HG03045 (cell line): Measurements from ENCODE around the gene LRTM1.

Experiments
- ATAC-seq: cut with Tn5 transposase; IDR thresholded peaks from one replicate; pipeline ENCODE4 v1.9.1; 2021; ENCODE audit warnings: mild to moderate bottlenecking, moderate library complexity; ENCODE audit not compliant: unreplicated experiment

LRTM1 gene

DNA sequence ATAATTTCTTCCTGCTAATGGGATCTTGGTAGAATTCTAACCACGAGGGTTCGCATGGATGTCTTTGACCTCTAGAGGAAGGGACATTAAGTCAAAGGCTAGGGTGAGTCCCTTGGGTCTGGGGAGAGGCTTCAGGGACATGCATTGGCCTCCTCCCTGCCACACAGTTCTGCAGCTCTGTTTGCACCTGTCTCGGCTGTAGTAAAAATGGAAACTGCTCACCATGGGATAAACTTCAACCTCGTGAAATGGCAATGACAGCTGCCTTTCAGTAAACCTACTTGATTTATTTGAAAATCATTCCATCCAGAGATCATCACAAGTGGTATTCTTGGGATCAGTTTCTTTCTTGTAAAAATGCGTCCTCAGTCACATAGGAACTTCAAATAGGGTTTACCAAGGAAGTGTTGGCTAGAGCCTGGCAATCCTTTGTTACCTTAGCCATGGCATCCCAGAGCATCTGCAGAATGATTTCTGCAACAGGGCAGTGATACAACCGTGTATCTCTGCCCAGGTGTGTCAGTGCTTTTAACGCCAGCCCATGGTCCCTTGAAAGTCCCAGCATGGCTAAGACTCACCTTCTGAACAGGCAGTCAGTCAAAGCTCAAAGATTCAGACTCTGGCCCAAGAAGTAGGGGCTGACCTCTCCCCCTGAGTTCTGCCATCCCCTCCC, 14.0 kb upstream of the LRTM1 start:
- no peak for ATAC-seq

DNA sequence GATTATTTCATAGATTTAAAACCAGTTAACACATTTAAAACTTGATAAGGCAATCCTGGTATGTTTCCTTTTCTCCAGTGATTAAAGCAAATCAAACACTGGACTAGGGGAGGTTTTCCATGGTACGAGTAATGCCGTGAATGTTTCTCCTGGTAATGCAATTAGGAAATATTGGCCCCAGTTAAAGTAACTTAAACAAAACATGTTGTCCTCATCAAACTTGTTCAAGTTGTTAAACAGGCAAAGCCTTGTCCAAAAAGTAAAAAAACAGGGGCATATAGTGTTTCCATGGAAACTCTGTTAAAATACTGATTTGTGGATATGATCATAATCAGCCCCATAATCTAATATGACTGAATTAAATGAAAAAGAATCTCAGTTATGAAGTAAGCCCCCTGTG, 13.1 kb upstream of the LRTM1 start:
- ATAC-seq: no peak

DNA sequence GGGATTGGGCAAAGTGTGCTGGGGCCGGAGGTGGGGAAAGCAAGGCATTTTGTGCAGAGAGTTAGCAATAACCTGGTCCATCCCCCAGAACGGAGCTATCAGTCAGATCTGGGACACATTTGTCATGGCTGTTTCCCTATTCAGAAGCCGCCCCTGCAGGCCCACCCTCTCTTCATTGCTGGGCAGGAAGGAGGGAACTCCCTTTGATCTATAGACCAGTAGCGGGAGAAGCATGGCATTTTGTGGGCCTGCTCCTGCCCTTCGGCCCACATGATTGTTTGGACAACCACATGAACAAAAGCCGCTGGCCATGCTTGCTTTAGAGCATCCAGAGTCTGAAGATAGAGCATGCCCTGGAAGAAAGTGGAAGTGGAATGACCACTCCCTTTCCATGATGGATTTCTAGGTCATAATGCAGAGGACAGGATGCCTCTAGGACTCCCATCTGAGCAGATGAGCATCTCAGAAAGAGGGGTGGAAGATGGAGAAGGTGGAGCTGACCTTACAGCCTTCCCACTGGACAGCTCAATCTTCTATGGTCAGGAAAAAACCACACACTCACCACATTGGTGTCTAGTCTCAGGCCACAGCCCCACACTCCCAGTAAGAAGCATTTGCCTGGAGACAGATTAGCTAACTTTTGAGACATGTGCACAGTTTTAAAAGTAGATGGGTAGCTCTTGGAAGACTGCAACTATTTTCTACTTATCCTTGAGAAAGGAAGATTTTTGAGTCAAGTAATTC, 11.9 kb upstream of the LRTM1 start:
- ATAC-seq: no peak

DNA sequence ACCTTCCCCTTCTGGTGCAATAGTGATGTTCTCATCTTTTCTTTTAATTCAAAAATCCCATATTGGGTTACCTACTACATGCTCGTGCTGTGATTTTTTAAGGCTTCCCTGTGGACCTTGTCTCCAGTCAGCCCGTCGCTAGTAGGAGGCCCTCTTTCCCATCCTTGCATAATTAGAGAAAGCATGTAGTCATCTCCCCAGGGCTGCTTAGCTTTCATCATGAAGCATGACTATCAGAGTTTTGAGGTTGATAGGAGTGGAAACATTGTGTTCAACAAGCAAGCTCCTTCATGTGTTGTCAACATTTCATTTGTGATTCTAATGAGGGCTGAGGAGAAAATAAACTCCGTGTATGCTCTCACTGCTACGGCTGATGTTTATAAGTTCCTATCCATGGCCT, 8.7 kb upstream of the LRTM1 start:
- ATAC-seq: no peak

DNA sequence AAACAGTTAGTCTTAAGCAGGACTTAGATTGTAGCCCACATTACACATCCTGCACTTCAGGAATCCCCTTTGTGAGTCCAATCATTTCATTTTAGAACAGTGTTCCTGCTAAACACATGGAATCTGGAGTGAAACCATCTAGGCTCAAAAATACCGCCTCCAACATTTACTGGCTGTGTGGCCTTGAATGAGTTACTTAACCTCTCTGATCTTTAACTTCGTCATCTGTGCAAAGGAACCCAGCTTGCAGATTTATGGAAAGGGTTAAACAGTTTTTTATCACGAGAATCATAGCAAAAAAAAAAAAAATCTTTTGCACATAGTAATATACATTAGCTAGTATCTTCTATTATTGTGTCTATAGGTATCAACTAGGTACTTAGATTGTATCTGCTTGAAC, 8.0 kb upstream of the LRTM1 start:
- no peak for ATAC-seq

DNA sequence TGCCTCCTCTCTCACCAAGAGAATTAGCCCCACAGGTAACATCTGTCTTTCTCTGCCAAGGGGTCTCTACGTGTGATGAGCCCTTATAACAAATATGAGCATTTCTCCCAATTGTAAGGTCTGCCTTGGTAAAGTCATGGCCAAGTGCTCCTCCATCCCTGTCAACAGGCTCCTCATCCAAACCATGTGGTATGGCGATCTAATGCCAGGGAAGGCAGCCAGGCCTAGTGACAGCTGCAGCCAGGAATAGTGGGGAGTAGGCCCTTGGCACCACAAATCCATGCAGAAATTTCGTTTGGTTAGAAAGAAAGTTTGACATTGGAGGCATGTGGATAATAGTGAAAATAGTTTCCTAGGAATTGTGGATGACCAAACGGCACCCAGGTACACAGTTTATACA, 4.7 kb upstream of the LRTM1 start:
- ATAC-seq: no peak

DNA sequence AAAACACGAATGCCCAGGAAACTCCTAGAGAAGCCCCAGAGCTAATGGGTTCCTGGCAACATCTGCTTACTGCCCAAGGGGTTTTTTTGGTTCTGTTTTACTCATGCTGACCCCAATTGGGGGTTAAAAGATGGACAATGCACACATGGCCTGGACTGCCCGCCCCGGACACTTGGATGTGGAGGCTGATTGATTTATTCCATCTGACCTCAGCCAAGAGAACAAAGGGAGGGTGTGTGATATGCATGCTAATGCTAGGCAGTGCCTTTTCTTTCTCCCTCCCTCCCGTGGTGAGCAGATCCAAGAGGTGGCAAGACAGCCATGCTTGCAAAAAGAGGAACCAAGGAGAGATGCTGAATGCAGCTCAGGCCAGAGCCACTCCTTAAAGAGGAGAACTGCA, 3.3 kb upstream of the LRTM1 start:
- ATAC-seq: no peak

DNA sequence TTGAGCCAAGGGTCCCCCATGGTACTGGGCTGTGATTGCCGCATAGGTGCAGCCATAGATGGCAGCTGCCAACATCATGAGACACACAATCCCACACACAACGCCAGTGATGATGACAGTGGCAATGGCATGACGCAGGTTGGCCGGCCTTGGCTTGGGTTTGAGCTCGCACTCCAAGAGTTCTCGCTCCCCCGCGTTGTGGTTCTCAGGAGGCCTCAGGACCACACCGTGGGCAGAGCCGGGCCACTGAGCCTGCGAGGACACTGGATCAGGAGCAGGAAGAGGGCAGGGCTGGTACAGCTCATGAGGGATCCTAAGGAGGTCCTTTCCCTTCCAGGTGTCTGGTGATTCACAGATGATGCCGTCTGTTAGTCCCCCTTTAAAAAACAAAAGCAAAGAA, 9.3 kb downstream of the LRTM1 start:
- ATAC-seq: no peak

DNA sequence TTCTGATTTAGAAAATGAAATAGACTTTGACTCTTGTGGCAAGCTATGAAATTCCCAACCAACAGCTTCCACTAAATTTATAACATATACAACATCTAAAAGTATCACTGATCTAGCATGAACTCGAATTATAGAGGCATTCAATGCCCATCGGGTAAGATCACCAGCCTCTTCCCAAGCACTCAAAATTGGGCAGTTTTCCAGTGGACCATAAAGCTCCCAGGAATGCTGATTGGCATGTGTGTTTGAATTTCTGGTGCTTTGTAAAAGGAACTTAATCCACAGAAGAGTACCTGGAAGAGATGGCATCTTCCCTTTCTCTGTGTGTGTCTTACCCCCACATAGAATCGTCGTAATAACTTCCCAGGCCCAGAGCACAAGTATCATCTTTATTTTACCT, 10.0 kb downstream of the LRTM1 start:
- no peak for ATAC-seq

DNA sequence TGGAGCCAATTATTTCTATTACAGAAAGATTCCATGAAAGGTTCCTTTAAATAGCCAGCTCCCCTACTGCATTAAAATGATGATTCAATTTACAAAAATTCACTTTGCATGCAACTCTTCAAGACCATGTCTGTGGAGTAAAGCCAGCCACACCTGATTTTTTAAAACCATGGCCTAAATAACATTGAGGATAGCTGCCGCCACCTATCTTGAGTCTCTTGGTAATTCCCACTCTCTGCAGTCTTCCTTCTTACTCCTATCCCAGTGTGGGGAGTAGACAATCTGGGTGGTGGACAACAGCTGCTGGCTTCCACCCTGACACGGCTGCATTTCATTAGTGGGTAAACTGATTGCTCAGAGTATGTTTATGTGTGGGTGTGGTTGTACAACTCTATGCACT, 10.7 kb downstream of the LRTM1 start:
- ATAC-seq: no peak

DNA sequence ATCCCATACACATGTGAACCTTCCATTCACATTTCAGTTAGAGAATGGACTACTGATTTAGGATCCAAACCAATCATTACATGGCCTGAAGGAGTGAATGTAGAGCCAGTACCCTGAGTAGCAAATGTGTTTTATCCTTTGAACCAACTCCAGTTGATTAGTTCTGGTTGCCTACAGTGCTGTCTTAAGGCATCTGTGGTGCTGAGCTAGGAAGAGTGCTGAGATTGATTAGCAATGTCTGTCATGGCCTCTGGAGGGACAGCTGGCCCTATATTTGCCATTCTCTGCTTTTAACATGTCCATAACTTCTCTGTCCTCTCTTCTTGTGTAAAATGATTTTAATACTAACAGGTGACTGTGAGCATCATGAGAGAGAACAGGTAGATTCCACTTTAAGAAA, 11.1 kb downstream of the LRTM1 start:
- ATAC-seq: no peak

DNA sequence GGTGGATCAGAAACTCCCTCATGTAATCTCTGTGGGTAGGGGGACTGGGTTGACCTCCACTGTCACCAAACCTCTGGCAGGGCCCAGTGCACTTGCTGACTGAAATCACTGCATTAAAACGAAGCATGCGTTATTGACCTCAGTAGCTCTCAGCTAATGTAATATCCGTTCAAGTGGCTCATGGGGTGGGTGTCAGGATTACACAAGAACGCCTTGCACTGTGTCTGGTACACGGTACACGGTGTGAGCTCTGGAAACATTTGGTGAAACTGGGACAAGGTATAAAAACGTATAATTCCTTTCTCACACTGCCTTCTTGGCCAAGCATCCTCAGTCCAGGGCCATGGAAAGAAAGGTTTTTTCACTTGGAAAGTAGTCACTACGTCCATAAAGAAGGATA, 11.9 kb downstream of the LRTM1 start:
- ATAC-seq: no peak

DNA sequence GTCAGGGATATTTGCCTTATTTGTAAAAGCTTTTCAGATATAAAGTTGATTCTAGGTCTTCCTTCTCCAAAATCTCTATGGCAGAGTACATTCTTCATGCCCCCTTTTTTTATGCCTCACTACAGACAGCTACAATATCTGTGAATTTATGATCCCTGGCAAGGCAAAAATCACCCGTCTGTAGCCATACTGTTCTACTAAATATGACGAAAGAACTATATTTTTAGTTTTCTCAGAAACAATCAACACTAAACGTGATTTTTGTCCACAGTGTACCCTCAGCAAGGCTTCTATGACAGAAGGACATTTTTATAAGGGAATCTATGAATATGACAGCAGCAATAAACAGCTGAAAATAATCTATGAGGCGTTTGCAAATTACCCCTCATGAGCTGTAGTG, 12.7 kb downstream of the LRTM1 start:
- no peak for ATAC-seq

DNA sequence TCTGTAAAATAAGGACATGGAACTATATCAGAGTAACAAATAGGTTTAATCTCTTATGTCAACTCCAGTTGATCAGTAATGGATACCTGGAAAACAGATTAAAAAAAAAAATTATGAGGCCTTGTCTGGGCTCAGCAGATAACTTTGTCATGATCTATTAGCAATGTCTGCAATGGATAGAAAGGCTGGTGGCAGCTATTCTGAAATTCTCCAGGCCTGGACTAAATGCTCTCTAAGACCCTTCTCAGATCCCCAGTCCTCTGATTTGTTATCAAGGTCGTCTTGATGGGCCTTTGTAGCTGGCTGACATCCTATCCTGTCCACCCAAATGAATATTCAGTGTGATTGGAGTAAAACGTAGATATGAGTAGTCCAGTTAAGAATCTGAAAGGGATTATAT, 13.7 kb downstream of the LRTM1 start:
- no peak for ATAC-seq

DNA sequence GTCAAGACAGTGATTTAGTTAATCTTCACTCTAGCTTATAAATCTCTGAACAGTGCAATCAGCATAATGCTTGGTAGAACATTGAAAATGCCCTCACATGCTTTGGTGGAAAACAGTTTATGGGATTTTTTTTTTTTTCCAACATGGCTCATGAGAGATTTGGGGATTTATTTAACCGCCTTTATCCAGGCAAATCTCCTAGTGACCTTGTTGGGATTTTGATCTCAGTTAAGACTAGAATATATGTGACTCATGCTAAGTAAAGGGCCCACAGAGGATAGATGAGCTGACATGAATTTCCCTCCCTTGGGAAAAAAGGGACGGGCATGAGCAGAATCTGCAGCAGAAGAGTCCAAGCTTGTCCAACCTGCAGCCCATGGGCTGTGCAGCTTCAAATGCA, 18.7 kb downstream of the LRTM1 start:
- ATAC-seq: no peak

DNA sequence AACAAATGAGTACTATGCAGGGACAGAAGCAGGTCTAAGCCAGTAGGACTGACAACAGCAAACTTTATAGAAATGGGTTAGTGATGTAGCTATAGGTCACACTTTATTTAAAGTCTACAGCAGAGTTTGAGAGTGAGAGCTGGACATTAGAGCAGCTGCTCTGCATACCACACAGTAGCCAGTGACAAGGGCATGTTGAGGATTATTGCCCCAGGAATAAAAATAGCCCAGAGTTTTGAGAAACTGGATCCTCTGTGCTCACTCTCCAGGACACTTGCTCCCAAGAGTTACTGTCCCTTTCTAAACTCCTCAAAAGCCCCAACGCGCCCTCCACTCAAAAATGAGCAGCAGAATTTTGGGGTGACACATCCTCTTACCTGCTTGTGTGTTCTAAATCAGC, 21.1 kb downstream of the LRTM1 start:
- ATAC-seq: no peak

DNA sequence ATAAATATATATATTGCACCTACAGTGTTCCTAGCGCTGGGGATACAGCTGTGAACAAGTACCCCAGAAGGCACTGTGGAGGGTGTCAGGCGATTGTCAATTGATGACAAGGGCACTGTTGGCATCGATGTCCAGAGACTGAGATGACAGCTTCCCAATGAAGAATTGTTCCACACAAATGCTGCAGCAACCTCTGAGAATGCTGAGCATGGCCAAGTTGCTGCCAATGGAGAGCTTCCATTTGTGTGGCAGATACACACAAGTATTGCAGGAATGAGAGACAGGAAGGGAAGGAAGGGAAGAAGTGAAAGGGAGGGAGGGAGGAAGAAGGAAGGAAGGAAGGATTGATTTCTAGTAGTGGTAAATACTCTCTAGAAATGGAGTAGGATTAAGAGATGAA, 21.9 kb downstream of the LRTM1 start:
- ATAC-seq: no peak

DNA sequence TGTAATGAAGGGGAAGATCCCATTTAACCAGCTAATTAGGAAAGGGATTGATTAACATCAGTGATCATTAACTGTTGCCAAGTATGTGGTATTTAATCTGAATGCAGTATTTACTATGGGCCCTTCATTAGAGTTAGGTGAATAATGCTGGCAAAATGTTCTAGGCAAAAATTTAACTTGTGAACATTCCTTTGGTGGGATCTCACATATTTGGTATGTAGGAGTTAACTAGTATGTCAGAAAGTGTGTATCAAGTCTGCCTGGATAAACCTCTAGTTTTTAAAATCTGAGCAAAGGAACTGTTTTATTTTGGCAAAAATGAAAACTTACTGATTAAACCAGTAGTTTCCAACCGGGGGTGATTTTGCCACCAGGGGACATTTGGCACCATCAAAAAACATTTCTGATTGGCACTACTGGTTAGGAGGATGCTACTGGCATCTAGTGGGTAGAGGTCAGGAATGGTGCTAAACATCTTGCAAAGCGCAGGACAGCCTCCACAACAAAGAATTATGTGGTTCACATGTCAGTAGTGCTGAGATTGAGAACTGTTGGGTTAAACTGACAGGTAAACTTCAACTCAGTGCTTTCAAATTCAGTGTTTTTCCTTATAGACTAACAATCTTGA, 22.5 kb downstream of the LRTM1 start:
- no peak for ATAC-seq

DNA sequence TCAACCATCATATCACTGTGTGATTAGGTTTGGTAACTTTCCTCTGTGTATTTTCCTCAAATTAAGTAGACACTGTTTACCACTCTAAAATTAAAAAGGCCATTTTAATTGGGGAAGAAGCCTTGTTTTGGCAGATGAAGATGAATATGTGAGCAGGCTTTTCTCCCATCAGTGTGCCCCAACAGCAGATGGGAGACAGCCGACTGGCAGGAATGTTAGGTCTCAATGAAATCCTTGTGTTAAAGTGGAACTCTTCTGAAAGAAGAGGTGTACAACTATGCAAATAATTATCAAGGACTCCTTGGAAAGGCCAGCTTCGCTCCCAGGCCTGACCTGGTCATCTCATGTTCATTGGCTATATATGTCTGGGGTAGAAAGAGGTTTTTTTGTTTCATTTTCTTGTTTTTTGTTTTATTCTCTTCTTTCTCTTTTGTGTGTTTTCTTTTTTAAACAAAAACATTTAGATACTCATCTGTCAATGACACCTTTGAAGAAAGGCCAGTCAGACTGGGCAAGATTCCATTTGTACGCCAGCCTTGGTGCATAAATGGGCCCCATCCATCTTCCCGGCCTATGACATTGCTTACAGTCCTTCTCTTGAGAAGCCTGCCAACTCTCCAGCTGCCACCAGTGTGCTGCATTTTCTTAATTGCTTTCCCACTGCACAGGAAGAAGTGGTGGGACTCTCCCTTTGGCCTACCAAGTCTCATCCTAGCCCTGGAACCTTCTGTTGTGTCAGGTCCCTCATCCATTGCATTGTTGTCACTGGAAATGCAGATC, 25.8 kb downstream of the LRTM1 start:
- ATAC-seq: no peak

DNA sequence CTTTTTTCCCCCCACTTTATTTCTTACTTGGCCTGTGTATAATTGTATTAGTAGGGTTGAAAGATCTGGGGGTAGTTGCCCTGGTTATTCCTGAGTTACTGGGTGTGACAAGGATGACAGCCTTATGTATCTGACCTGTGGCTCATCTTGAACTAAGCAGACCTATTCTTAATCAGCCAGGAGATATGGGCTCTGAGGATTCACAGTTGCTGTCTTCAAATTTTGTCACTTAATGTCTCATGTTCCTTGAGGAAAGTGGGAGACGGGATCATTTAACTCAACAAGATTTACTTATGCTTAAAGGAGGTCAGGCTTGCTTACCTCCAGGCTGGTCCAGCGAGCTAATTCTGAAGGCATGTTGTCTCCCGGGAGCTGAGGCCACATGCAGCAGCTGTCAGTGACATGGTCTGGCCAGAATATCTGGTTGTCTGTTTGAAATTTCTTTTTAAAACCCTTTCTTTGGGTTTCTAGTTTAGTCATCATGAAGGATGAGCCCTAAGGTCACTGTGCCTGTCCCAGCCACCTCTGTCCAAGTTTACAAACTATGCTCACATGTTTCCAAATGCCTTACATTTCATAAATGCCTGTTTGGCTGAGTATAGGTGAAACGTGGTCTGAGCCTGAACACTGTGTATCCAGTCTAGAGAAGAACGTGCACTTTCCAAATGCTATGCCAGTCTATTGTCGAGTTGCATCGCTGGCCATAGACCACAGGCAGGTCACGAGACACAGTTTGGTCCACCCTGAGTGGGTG, 26.8 kb downstream of the LRTM1 start:
- ATAC-seq: no peak

DNA sequence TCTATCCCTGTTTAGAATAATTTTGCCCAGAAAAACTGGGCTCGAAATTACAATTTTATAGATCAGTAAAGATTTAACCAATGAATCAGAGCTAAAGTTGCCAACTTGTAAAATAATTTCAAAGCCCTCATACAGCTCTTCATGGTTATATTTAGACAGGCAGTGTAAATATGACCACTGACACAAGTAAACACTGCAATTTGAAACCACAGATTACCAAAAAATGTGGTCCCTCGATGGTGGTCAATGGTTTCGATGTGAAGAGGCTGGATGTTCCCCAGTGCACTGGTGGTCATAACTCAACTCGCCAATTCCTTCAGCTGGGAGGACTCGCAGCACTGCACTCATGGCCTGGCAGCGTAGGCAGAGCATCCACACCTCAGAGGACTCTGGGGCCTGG, 28.6 kb downstream of the LRTM1 start:
- ATAC-seq: no peak
